KMS-11 (cell line): ENCODE results near the gene MDM1.

Experiments used
- H2AFZ ChIP-seq: fragments of 200-600 bp; sonication (generic); 2 replicates; pipeline ENCODE4 v1.6.1; 2016; ENCODE audit warnings: antibody characterized with exemption, mixed run types, low read depth
- H3K27ac ChIP-seq: fragments of 200-600 bp; sonication (generic); 2 replicates; pipeline ENCODE4 v1.6.1; 2016; ENCODE audit warnings: mild to moderate bottlenecking, mixed run types
- H3K27me3 ChIP-seq: fragments of 200-600 bp; sonication (generic); 2 replicates; pipeline ENCODE4 v1.6.1; 2017; ENCODE audit warnings: mild to moderate bottlenecking, low read depth, mixed run types, moderate library complexity; ENCODE audit not compliant: insufficient read depth
- H3K36me3 ChIP-seq: fragments of 200-600 bp; sonication (generic); 2 replicates; pipeline ENCODE4 v1.6.1; 2017; ENCODE audit warnings: mild to moderate bottlenecking, mixed run types; ENCODE audit not compliant: insufficient read depth
- H3K4me1 ChIP-seq: fragments of 200-600 bp; sonication (generic); 2 replicates; pipeline ENCODE4 v1.6.1; 2016; ENCODE audit warnings: mild to moderate bottlenecking, low read depth, mixed run types; ENCODE audit not compliant: poor library complexity, severe bottlenecking
- H3K4me2 ChIP-seq: fragments of 200-600 bp; sonication (generic); 2 replicates; pipeline ENCODE4 v1.7.0; 2016; ENCODE audit warnings: mild to moderate bottlenecking, mixed run types
- H3K4me3 ChIP-seq: fragments of 200-600 bp; sonication (generic); IDR thresholded peaks from 2 replicates; pipeline ENCODE4 v1.6.1; 2017; ENCODE audit warnings: low read depth, low read length, mixed read lengths; ENCODE audit not compliant: insufficient read depth
- H3K79me2 ChIP-seq: fragments of 200-600 bp; sonication (generic); 2 replicates; pipeline ENCODE4 v1.6.1; 2016; ENCODE audit warnings: low read depth, mixed run types; ENCODE audit not compliant: insufficient read depth
- H3K9ac ChIP-seq: fragments of 200-600 bp; sonication (generic); 2 replicates; pipeline ENCODE4 v1.6.1; 2016; ENCODE audit warnings: mild to moderate bottlenecking, mixed run types
- H4K20me1 ChIP-seq: fragments of 200-600 bp; sonication (generic); 2 replicates; pipeline ENCODE4 v1.6.1; 2016; ENCODE audit warnings: mild to moderate bottlenecking, mixed run types; ENCODE audit not compliant: insufficient read depth
- TF ChIP-seq, protein P1 (sequence below): fragments of 200-600 bp; sonication (generic); conservative IDR thresholded peaks from 2 replicates; pipeline ENCODE4 v1.6.1; 2017; ENCODE audit warnings: low read depth, mild to moderate bottlenecking, antibody characterized with exemption, low read length, moderate library complexity, mixed read lengths

The MDM1 gene

DNA sequence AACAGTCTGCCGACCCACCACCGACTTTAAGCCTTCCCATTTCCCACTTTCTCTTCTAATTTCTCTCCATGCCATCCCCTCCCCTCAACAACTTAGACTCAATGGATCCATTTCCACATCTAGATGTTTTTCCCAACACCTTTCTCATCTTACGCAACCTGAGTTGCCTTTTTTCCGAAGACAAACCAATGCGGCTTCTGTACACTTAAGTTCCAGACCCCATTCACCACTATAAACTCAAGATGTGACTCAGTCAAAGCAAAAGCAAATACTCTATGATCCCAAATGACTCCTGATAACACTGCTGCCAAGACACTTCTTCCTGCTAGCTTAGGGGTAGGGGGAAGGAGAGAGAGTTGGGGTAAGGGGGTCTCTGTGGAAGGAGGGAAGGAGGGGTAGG, 80.1 kb downstream of the MDM1 start:
- TF ChIP-seq, protein P1, sequence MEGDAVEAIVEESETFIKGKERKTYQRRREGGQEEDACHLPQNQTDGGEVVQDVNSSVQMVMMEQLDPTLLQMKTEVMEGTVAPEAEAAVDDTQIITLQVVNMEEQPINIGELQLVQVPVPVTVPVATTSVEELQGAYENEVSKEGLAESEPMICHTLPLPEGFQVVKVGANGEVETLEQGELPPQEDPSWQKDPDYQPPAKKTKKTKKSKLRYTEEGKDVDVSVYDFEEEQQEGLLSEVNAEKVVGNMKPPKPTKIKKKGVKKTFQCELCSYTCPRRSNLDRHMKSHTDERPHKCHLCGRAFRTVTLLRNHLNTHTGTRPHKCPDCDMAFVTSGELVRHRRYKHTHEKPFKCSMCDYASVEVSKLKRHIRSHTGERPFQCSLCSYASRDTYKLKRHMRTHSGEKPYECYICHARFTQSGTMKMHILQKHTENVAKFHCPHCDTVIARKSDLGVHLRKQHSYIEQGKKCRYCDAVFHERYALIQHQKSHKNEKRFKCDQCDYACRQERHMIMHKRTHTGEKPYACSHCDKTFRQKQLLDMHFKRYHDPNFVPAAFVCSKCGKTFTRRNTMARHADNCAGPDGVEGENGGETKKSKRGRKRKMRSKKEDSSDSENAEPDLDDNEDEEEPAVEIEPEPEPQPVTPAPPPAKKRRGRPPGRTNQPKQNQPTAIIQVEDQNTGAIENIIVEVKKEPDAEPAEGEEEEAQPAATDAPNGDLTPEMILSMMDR = no peak
- H3K79me2 ChIP-seq = no peaks in the 10 kb centered on the region
- no peaks in the 10 kb centered on the region for H3K27me3 ChIP-seq
- H3K27ac ChIP-seq = no peak overlapping the region
- no peak overlapping the region for H3K9ac ChIP-seq
- no peak overlapping the region for H3K4me3 ChIP-seq
- H3K4me1 ChIP-seq = no peaks in the 10 kb centered on the region
- H2AFZ ChIP-seq = no peak overlapping the region
- no peaks in the 10 kb centered on the region for H4K20me1 ChIP-seq
- no peak overlapping the region for H3K4me2 ChIP-seq
- no peaks in the 10 kb centered on the region for H3K36me3 ChIP-seq

DNA sequence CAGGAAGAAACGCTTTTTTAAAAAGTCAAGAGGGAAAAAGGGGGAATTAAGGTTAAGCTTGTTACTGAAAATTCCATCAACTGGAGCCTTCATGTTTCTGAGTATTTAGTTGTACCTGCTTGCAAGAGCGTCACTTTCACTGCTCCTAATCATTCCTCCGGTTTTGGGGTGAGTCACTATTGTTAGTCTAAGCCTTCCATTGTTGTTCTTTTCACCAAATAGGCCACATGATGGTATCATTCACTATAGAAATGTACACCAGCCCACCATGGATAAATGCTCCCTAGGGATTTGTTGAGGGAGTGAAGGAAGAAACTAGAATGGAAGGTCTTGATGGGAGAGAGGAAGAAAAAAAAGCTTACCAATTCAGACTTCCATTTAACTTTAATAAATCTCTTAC, 81.7 kb downstream of the MDM1 start:
- H4K20me1 ChIP-seq = no peaks in the 10 kb centered on the region
- TF ChIP-seq, protein P1 = no peak
- no peaks in the 10 kb centered on the region for H3K79me2 ChIP-seq
- no peaks in the 10 kb centered on the region for H3K36me3 ChIP-seq
- H3K4me2 ChIP-seq = no peak overlapping the region
- H3K4me1 ChIP-seq = no peaks in the 10 kb centered on the region
- no peaks in the 10 kb centered on the region for H3K27me3 ChIP-seq
- H2AFZ ChIP-seq = no peak overlapping the region
- H3K4me3 ChIP-seq = no peak overlapping the region
- H3K27ac ChIP-seq = no peak overlapping the region
- H3K9ac ChIP-seq = no peak overlapping the region

- Histone ChIP-seq H3K4me3 (no peak overlapping the region), H3K4me2 (no peak overlapping the region), H3K4me1 (no peaks in the 10 kb centered on the region)
Observed at GRCh38 chr12:68247785-68248184, 84.4 kb downstream of the MDM1 start.

GRCh38 chr12:68246350-68246749, 85.8 kb downstream of the MDM1 start:
- no peak overlapping the region for H2AFZ ChIP-seq
- no peaks in the 10 kb centered on the region for H4K20me1 ChIP-seq
- H3K27ac ChIP-seq = no peak overlapping the region
- H3K4me1 ChIP-seq = peaks cover 3% of the 10 kb centered on the region
- no peaks in the 10 kb centered on the region for H3K27me3 ChIP-seq
- H3K9ac ChIP-seq = no peak overlapping the region
- H3K36me3 ChIP-seq = no peaks in the 10 kb centered on the region
- TF ChIP-seq, protein P1 = no peak
- no peaks in the 10 kb centered on the region for H3K79me2 ChIP-seq
- H3K4me3 ChIP-seq = no peak overlapping the region
- no peak overlapping the region for H3K4me2 ChIP-seq

More at GRCh38 chr12:68247785-68248184, 84.4 kb downstream of the MDM1 start:
- TF ChIP-seq, protein P1 = no peak
- Histone ChIP-seq H3K9ac (no peak overlapping the region), H3K36me3 (no peaks in the 10 kb centered on the region), H3K27me3 (no peaks in the 10 kb centered on the region), H4K20me1 (no peaks in the 10 kb centered on the region), H3K79me2 (no peaks in the 10 kb centered on the region), H3K27ac (no peak overlapping the region), H2AFZ (no peak overlapping the region)
